ENCODE measurements around the gene EML5. TPM values are rescaled to one million over a fixed set of nuclear protein-coding genes. Genes with fewer than 3 reads are reported as not detected.

The EML5 gene
- total RNA-seq, 4 donors from 2014 or later: 2.7 to 3.7 (median 3.7) TPM

DNA sequence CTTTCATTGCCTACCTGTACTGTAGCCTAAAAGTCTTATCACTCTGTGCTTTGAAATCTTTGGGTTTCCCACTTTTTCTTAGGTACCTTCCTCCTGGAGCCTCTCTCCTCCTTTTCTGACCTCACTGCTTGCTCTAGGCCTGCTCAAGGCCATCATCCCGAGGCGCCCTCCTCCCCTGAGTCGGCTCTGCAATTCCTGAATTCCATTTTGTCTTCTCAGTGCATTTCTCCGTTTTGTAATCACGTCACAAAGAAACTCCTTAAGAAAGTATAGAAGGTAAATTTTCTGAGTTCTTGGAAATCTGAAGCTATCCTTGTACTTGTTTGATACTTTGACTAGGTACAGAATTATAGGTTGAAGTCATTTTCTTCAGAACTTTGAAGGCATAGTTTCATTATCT, 204.7 kb downstream of the EML5 start:
- no peak overlapping the region for H3K4me3 ChIP-seq
- no peaks in the 10 kb centered on the region for H3K9me3 ChIP-seq
- TF ChIP-seq POLR2A (IDR thresholded peaks at IDR 0.05; ENCODE audit: low read depth) (no peak), EP300 (IDR thresholded peaks at IDR 0.05) (no peak), POLR2AphosphoS5 (IDR thresholded peaks at IDR 0.05) (no peak)
- TF ChIP-seq, protein P1, sequence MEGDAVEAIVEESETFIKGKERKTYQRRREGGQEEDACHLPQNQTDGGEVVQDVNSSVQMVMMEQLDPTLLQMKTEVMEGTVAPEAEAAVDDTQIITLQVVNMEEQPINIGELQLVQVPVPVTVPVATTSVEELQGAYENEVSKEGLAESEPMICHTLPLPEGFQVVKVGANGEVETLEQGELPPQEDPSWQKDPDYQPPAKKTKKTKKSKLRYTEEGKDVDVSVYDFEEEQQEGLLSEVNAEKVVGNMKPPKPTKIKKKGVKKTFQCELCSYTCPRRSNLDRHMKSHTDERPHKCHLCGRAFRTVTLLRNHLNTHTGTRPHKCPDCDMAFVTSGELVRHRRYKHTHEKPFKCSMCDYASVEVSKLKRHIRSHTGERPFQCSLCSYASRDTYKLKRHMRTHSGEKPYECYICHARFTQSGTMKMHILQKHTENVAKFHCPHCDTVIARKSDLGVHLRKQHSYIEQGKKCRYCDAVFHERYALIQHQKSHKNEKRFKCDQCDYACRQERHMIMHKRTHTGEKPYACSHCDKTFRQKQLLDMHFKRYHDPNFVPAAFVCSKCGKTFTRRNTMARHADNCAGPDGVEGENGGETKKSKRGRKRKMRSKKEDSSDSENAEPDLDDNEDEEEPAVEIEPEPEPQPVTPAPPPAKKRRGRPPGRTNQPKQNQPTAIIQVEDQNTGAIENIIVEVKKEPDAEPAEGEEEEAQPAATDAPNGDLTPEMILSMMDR (IDR thresholded peaks at IDR 0.05): no peak
- DNase-seq (ENCODE audit: extremely low spot score): no peak
- intact Hi-C loops (cut with DNase I): no loop called here
- H3K36me3 ChIP-seq: peaks cover 14 to 85% (median 62%) of the 10 kb centered on the region in 4 donors
- H3K4me1 ChIP-seq: peaks cover 0 to 33% (median 32%) of the 10 kb centered on the region in 4 donors
- no peak overlapping the region for H3K27ac ChIP-seq (replicated peaks in 1 of 4)
- WGBS: 94% methylated on average over 5 of the region's 5 CpGs
- no peaks in the 10 kb centered on the region for H3K27me3 ChIP-seq

DNA sequence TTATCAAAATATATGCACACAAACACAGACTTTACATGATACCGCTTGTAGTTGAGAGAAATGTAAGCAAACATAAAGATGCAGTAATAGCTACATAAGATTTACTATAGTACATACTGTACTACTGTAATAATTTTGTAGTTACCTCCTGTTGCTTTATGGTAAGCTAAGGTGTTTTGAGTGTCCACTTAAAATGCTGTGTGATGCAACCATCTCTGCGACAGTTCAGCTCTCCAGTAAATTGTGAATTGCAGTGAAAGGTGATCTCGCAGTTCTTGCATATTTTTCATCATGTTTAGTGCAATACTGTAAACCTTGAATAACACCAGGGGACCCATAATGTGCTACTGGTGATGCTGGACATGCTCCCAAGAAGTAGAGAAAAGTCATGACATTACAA, 208.3 kb downstream of the EML5 start:
- TF ChIP-seq EP300 (IDR thresholded peaks at IDR 0.05) (no peak), POLR2AphosphoS5 (IDR thresholded peaks at IDR 0.05) (no peak), POLR2A (IDR thresholded peaks at IDR 0.05; ENCODE audit: low read depth) (no peak)
- TF ChIP-seq, protein P1 (IDR thresholded peaks at IDR 0.05): no peak
- Histone ChIP-seq H3K36me3 (peaks cover 28 to 99% (median 73%) of the 10 kb centered on the region in 4 donors), H3K4me1 (peaks cover 0 to 4% (median 2%) of the 10 kb centered on the region in 4 donors), H3K27ac (replicated peaks in 1 of 4) (no peak overlapping the region), H3K27me3 (no peaks in the 10 kb centered on the region), H3K4me3 (no peak overlapping the region), H3K9me3 (no peaks in the 10 kb centered on the region)
- no peak for DNase-seq (ENCODE audit: extremely low spot score)
- 93% methylated on average over 3 of the region's 3 CpGs for WGBS
- intact Hi-C loops (cut with DNase I): no loop called here

DNA sequence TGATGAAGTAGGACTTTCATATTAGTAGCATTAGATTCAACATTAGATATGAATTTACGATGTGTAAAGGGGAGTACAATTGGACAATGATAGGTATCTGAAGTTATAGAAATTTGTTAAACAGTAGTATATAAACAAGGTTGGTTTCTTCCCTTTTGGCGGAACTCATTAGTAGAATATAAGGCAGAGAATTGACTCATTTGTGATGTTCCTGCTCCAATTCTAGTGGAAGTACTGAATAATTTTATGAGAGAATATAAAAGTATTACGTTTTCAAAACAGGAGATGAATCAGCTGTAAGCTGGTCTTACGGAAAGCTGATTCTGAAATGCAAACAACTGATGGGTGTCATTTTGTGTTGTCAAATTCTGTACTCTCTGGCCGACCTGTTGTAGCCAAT, 216.5 kb downstream of the EML5 start:
- Histone ChIP-seq H3K27me3 (no peaks in the 10 kb centered on the region), H3K4me3 (no peak overlapping the region), H3K4me1 (no peaks in the 10 kb centered on the region), H3K9me3 (no peaks in the 10 kb centered on the region), H3K36me3 (peaks cover 89 to 100% (median 93%) of the 10 kb centered on the region in 4 donors), H3K27ac (replicated peaks in 1 of 4) (no peak overlapping the region)
- WGBS: 91% methylated on average over 5 of the region's 5 CpGs
- intact Hi-C loops (cut with DNase I): no loop called here
- DNase-seq (ENCODE audit: extremely low spot score): no peak
- TF ChIP-seq POLR2A (IDR thresholded peaks at IDR 0.05; ENCODE audit: low read depth) (no peak), POLR2AphosphoS5 (IDR thresholded peaks at IDR 0.05) (no peak), EP300 (IDR thresholded peaks at IDR 0.05) (no peak)
- TF ChIP-seq, protein P1 (IDR thresholded peaks at IDR 0.05): no peak

DNA sequence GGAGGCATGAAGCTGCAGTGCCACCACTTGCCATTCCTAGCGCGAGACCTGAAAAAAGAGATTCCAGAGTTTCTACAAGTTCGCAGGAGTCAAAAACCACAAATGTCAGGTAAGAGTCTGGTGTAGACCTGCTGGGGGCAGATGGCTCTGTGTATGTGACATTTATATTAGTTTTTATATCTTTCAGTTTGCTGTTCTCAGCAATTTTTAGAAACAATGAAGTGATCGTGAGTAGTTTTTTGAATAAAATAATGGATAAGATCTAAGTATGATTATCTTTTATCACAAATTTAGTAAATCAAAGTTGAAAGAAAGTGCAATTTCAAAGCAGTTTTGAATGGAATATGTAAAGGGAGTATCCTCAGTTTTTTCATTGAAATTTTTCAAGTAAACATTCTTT, 220.6 kb downstream of the EML5 start:
- intact Hi-C loops (cut with DNase I): no loop called here
- WGBS: 96% methylated on average over 4 of the region's 4 CpGs
- TF ChIP-seq POLR2AphosphoS5 (IDR thresholded peaks at IDR 0.05) (no peak), EP300 (IDR thresholded peaks at IDR 0.05) (no peak), POLR2A (IDR thresholded peaks at IDR 0.05; ENCODE audit: low read depth) (no peak)
- TF ChIP-seq, protein P1 (IDR thresholded peaks at IDR 0.05): no peak
- no peak for DNase-seq (ENCODE audit: extremely low spot score)
- Histone ChIP-seq H3K36me3 (peaks cover 80 to 96% (median 89%) of the 10 kb centered on the region in 4 donors), H3K4me1 (no peaks in the 10 kb centered on the region), H3K9me3 (no peaks in the 10 kb centered on the region), H3K27me3 (no peaks in the 10 kb centered on the region), H3K4me3 (no peak overlapping the region), H3K27ac (replicated peaks in 1 of 4) (no peak overlapping the region)

DNA sequence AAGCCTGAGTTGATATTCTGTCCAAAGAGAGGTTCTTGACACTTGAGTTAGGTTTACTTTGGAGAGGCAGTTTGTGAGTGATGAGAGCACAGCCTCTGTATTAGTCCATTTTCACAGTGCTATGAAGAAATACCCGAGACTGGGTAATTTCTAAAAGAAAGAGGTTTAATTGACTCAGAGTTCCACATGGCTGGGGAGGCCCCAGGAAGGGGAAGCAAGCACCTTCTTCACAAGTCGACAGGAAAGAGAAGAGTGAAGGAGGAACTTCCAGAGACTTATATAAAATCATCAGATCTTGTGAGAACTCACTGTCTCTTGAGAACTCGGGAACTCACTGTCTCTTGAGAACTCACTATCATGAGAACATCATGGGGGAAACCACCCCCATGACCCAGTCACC, 224.6 kb downstream of the EML5 start:
- H3K27ac ChIP-seq (replicated peaks in 1 of 4): no peak overlapping the region
- H3K4me1 ChIP-seq: peaks cover 17 to 32% (median 26%) of the 10 kb centered on the region in 4 donors
- no peaks in the 10 kb centered on the region for H3K27me3 ChIP-seq
- H3K4me3 ChIP-seq: no peak overlapping the region
- 82% methylated on average over 3 of the region's 3 CpGs for WGBS
- TF ChIP-seq EP300 (IDR thresholded peaks at IDR 0.05) (no peak), POLR2AphosphoS5 (IDR thresholded peaks at IDR 0.05) (no peak), POLR2A (IDR thresholded peaks at IDR 0.05; ENCODE audit: low read depth) (no peak)
- TF ChIP-seq, protein P1 (IDR thresholded peaks at IDR 0.05): no peak
- intact Hi-C loops (cut with DNase I): no loop called here
- DNase-seq (ENCODE audit: extremely low spot score): no peak
- peaks cover 43 to 56% (median 50%) of the 10 kb centered on the region in 4 donors for H3K36me3 ChIP-seq
- no peaks in the 10 kb centered on the region for H3K9me3 ChIP-seq
